Measurements from ENCODE around the gene SSNA1.

Gene SSNA1

GRCh38 chr9:137158625-137159024 lies 29.9 kb upstream of the SSNA1 start:
- no peaks in the 10 kb centered on the region for H3K36me3 ChIP-seq (ENCODE audit: control insufficient read depth, low read depth, low read length)
- H3K4me1 ChIP-seq (ENCODE audit: control insufficient read depth, low read depth, low read length): no peaks in the 10 kb centered on the region
- peaks cover 66% of the 10 kb centered on the region for H3K27me3 ChIP-seq (ENCODE audit: control insufficient read depth, insufficient read depth, low read length)
- H3K27ac ChIP-seq (ENCODE audit: low read length): no peak overlapping the region
- H3K9me3 ChIP-seq (ENCODE audit: control insufficient read depth, low read depth, low read length): no peaks in the 10 kb centered on the region
- no peak overlapping the region for H3K4me3 ChIP-seq (ENCODE audit: low read length)
- H3K9ac ChIP-seq (ENCODE audit: low read length): no peak overlapping the region

GRCh38 chr9:137159105-137160053 lies 29.1 kb upstream of the SSNA1 start:
- H3K27ac ChIP-seq (ENCODE audit: low read length): no peak overlapping the region
- no peaks in the 10 kb centered on the region for H3K9me3 ChIP-seq (ENCODE audit: control insufficient read depth, low read depth, low read length)
- no peak overlapping the region for H3K9ac ChIP-seq (ENCODE audit: low read length)
- no peaks in the 10 kb centered on the region for H3K36me3 ChIP-seq (ENCODE audit: control insufficient read depth, low read depth, low read length)
- H3K4me3 ChIP-seq (ENCODE audit: low read length): no peak overlapping the region
- no peaks in the 10 kb centered on the region for H3K4me1 ChIP-seq (ENCODE audit: control insufficient read depth, low read depth, low read length)
- peaks cover 73% of the 10 kb centered on the region for H3K27me3 ChIP-seq (ENCODE audit: control insufficient read depth, insufficient read depth, low read length)

GRCh38 chr9:137160054-137160425 lies 28.4 kb upstream of the SSNA1 start:
- Histone ChIP-seq H3K4me1 (ENCODE audit: control insufficient read depth, low read depth, low read length) (no peaks in the 10 kb centered on the region), H3K27ac (ENCODE audit: low read length) (no peak overlapping the region), H3K9ac (ENCODE audit: low read length) (no peak overlapping the region), H3K36me3 (ENCODE audit: control insufficient read depth, low read depth, low read length) (no peaks in the 10 kb centered on the region), H3K4me3 (ENCODE audit: low read length) (no peak overlapping the region), H3K9me3 (ENCODE audit: control insufficient read depth, low read depth, low read length) (no peaks in the 10 kb centered on the region), H3K27me3 (ENCODE audit: control insufficient read depth, insufficient read depth, low read length) (peaks cover 80% of the 10 kb centered on the region)

DNA sequence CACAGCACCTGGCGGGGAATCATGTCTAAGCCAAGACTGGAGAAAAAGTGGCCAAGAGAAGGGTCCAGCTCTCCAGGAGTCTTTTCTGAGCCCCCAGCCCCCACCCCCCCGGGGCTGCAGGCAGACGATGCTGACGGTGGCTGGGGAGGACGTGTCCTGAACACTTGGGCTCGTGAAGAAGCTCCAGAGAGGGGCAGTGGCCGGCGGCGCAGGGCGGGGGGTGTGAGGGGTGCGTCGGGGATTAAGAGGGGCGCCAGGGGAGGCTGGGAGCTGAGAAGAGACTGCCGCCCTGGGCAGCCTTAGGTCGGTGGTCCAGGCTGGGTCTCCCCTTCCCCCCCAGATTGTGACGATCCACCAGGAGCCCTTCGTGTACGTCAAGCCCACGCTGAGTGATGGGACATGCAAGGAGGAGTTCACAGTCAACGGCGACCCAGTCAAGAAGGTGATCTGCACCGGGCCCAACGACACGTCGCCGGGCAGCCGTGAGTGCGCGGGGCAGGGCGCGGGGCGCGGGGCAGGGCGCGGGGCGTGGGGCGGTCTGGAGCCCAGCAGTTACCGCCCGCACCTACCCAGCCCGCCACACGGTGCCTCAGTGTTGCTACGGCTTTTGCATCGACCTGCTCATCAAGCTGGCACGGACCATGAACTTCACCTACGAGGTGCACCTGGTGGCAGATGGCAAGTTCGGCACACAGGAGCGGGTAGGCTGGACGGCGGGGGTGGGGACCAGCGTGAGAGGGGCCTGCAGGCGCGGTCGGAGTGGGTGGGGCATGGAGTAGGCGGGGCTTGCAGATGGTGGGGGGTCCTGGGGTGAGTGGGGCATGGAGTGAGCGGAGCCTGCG lies 27.5 kb upstream of the SSNA1 start:
- H3K9me3 ChIP-seq (ENCODE audit: control insufficient read depth, low read depth, low read length): no peaks in the 10 kb centered on the region
- H3K36me3 ChIP-seq (ENCODE audit: control insufficient read depth, low read depth, low read length): no peaks in the 10 kb centered on the region
- H3K9ac ChIP-seq (ENCODE audit: low read length): no peak overlapping the region
- no peak overlapping the region for H3K4me3 ChIP-seq (ENCODE audit: low read length)
- no peak overlapping the region for H3K27ac ChIP-seq (ENCODE audit: low read length)
- no peaks in the 10 kb centered on the region for H3K4me1 ChIP-seq (ENCODE audit: control insufficient read depth, low read depth, low read length)
- H3K27me3 ChIP-seq (ENCODE audit: control insufficient read depth, insufficient read depth, low read length): peaks cover 89% of the 10 kb centered on the region

GRCh38 chr9:137161558-137162486 lies 26.7 kb upstream of the SSNA1 start:
- no peaks in the 10 kb centered on the region for H3K4me1 ChIP-seq (ENCODE audit: control insufficient read depth, low read depth, low read length)
- H3K9me3 ChIP-seq (ENCODE audit: control insufficient read depth, low read depth, low read length): no peaks in the 10 kb centered on the region
- H3K4me3 ChIP-seq (ENCODE audit: low read length): peak overlapping the region; percentile 43
- H3K36me3 ChIP-seq (ENCODE audit: control insufficient read depth, low read depth, low read length): no peaks in the 10 kb centered on the region
- peaks cover 98% of the 10 kb centered on the region for H3K27me3 ChIP-seq (ENCODE audit: control insufficient read depth, insufficient read depth, low read length)
- no peak overlapping the region for H3K27ac ChIP-seq (ENCODE audit: low read length)
- no peak overlapping the region for H3K9ac ChIP-seq (ENCODE audit: low read length)

GRCh38 chr9:137162505-137163364 lies 25.7 kb upstream of the SSNA1 start:
- H3K4me3 ChIP-seq (ENCODE audit: low read length): peak overlapping the region; percentile 43
- H3K27ac ChIP-seq (ENCODE audit: low read length): no peak overlapping the region
- no peak overlapping the region for H3K9ac ChIP-seq (ENCODE audit: low read length)
- no peaks in the 10 kb centered on the region for H3K36me3 ChIP-seq (ENCODE audit: control insufficient read depth, low read depth, low read length)
- no peaks in the 10 kb centered on the region for H3K9me3 ChIP-seq (ENCODE audit: control insufficient read depth, low read depth, low read length)
- no peaks in the 10 kb centered on the region for H3K4me1 ChIP-seq (ENCODE audit: control insufficient read depth, low read depth, low read length)
- H3K27me3 ChIP-seq (ENCODE audit: control insufficient read depth, insufficient read depth, low read length): peaks cover 99% of the 10 kb centered on the region

- Histone ChIP-seq H3K9ac (ENCODE audit: low read length) (no peak overlapping the region), H3K4me1 (ENCODE audit: control insufficient read depth, low read depth, low read length) (no peaks in the 10 kb centered on the region), H3K9me3 (ENCODE audit: control insufficient read depth, low read depth, low read length) (no peaks in the 10 kb centered on the region), H3K4me3 (ENCODE audit: low read length) (peak overlapping the region; percentile 43), H3K36me3 (ENCODE audit: control insufficient read depth, low read depth, low read length) (no peaks in the 10 kb centered on the region), H3K27me3 (ENCODE audit: control insufficient read depth, insufficient read depth, low read length) (peaks cover 99% of the 10 kb centered on the region), H3K27ac (ENCODE audit: low read length) (no peak overlapping the region)
These were observed 25.1 kb upstream of the SSNA1 start for GRCh38 chr9:137163365-137163715.

- H3K27me3 ChIP-seq (ENCODE audit: control insufficient read depth, insufficient read depth, low read length): peaks cover 99% of the 10 kb centered on the region
- no peaks in the 10 kb centered on the region for H3K36me3 ChIP-seq (ENCODE audit: control insufficient read depth, low read depth, low read length)
- no peak overlapping the region for H3K9ac ChIP-seq (ENCODE audit: low read length)
- H3K27ac ChIP-seq (ENCODE audit: low read length): no peak overlapping the region
- no peaks in the 10 kb centered on the region for H3K9me3 ChIP-seq (ENCODE audit: control insufficient read depth, low read depth, low read length)
- H3K4me1 ChIP-seq (ENCODE audit: control insufficient read depth, low read depth, low read length): no peaks in the 10 kb centered on the region
- H3K4me3 ChIP-seq (ENCODE audit: low read length): no peak overlapping the region
These were observed 24.7 kb upstream of the SSNA1 start for GRCh38 chr9:137163805-137164204.

DNA sequence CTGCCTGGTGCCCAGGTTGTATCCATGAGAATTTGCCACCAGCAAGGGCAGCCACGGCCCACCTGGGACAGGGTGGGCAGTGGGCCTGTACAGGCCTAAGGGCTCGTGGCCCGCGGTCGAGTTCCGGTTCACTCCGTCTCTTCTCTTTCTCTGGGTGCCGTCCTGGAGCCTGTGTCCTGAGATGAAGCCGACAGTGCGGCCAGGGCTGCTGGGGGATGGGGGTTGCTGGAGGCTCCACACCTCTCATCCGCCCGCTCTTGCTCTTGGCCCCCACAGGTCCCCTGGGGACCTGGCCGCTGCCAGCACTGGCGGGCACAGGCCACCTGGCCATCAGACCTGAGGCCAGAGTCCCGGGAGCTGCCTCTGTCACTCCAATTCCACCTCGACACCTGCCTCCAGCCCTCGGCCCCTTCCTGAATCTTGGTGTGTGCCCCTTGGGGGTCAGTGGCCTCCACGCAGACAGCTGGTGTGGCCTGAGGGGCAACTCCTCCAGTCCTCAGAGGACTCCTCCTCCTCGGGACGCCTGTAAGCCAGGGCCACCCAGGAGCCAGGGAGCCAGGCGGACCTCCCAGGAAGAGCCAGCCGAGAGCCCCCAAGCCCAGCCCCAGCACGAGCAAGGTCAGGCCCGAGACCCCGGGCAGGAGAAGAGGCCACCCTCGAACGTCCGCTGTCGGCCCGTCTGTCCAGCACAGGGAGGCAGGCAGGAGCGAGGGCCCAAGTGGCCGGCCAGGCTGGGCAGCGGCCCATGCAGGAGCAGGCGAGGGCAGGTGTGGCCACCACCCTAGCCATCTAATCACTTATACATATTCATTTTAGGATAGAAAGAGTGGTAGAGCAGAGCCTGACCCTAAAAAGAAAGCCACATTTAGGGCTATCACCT lies 23.9 kb upstream of the SSNA1 start:
- H3K9ac ChIP-seq (ENCODE audit: low read length): no peak overlapping the region
- no peak overlapping the region for H3K27ac ChIP-seq (ENCODE audit: low read length)
- no peak overlapping the region for H3K4me3 ChIP-seq (ENCODE audit: low read length)
- H3K4me1 ChIP-seq (ENCODE audit: control insufficient read depth, low read depth, low read length): no peaks in the 10 kb centered on the region
- H3K27me3 ChIP-seq (ENCODE audit: control insufficient read depth, insufficient read depth, low read length): peaks cover 99% of the 10 kb centered on the region
- H3K36me3 ChIP-seq (ENCODE audit: control insufficient read depth, low read depth, low read length): no peaks in the 10 kb centered on the region
- H3K9me3 ChIP-seq (ENCODE audit: control insufficient read depth, low read depth, low read length): no peaks in the 10 kb centered on the region
